ENCODE measurements around the gene LRRC4B. TPM values are rescaled to one million over a fixed set of nuclear protein-coding genes. Genes with fewer than 3 reads are reported as not detected.

LRRC4B gene
- total and polyA plus RNA-seq, 2 of the 13 experiments (the other 11 are each of a cell fraction or from before 2014, with no cell fraction given), result not detected

- TF ChIP-seq ZNF547 (CRISPR knock-in tag; IDR thresholded peaks at IDR 0.05) (no peak), HCFC1 (IDR thresholded peaks at IDR 0.05; ENCODE audit: low read depth, low read length) (no peak), ZNF615 (CRISPR knock-in tag; IDR thresholded peaks at IDR 0.05; ENCODE audit: borderline replicate concordance) (no peak), ZMYM4 (CRISPR knock-in tag; IDR thresholded peaks at IDR 0.05) (no peak), ZNF883 (CRISPR knock-in tag; IDR thresholded peaks at IDR 0.05; ENCODE audit: not compliant biosample characterization) (no peak), TRIM24 (CRISPR knock-in tag; IDR thresholded peaks at IDR 0.05) (no peak), SNRNP70 (IDR thresholded peaks at IDR 0.05; ENCODE audit: low read depth, low read length) (no peak), ZNF879 (CRISPR knock-in tag; IDR thresholded peaks at IDR 0.05) (no peak), HIC2 (CRISPR knock-in tag; IDR thresholded peaks at IDR 0.05; ENCODE audit: low read depth) (no peak), ZNF280D (CRISPR knock-in tag; IDR thresholded peaks at IDR 0.05) (no peak)
Observed at GRCh38 chr19:50550594-50550966, 17.7 kb downstream of the LRRC4B start (continued).

All from HepG2 (cell line).